ENCODE data around the gene ZKSCAN3.

Gene ZKSCAN3

GRCh38 chr6:28410767-28411166 is 61.0 kb downstream of the ZKSCAN3 start:
- TF ChIP-seq REST (IDR thresholded peaks at IDR 0.05; ENCODE audit: insufficient read depth in 1 of 2, low read depth in 2 of 2, low read length in 2 of 2), result no peak
- no peak for TF ChIP-seq FOXP2 (optimal IDR thresholded peaks at IDR 0.05; ENCODE audit: borderline replicate concordance, extremely low read depth, extremely low read length, insufficient read depth)
- no peak for TF ChIP-seq POLR2AphosphoS5 (IDR thresholded peaks at IDR 0.05; ENCODE audit: low read depth, low read length)
- no peak for TF ChIP-seq TAF1 (IDR thresholded peaks at IDR 0.05; ENCODE audit: borderline replicate concordance, insufficient read depth, low read length)
- no peak for TF ChIP-seq SIN3A (IDR thresholded peaks at IDR 0.05; ENCODE audit: borderline replicate concordance, insufficient read depth, low read length)

GRCh38 chr6:28413681-28414080 is 63.9 kb downstream of the ZKSCAN3 start:
- TF ChIP-seq FOXP2 (optimal IDR thresholded peaks at IDR 0.05; ENCODE audit: borderline replicate concordance, extremely low read depth, extremely low read length, insufficient read depth), result no peak
- TF ChIP-seq SIN3A (IDR thresholded peaks at IDR 0.05; ENCODE audit: borderline replicate concordance, insufficient read depth, low read length), result no peak
- no peak for TF ChIP-seq TAF1 (IDR thresholded peaks at IDR 0.05; ENCODE audit: borderline replicate concordance, insufficient read depth, low read length)
- no peak for TF ChIP-seq REST (IDR thresholded peaks at IDR 0.05; ENCODE audit: insufficient read depth in 1 of 2, low read depth in 2 of 2, low read length in 2 of 2)
- TF ChIP-seq POLR2AphosphoS5 (IDR thresholded peaks at IDR 0.05; ENCODE audit: low read depth, low read length), result no peak

All from PFSK-1 (cell line).